HG03159 (cell line): ENCODE measurements around the gene LYG2.
"Not testable (repeated sequence)": the region's sequence is repeated elsewhere in the genome, so short reads cannot be mapped to it uniquely, and the experiment has no call there.

ENCODE experiments used
- ATAC-seq: cut with Tn5 transposase; IDR thresholded peaks from one replicate; pipeline ENCODE4 v1.9.1; 2021; ENCODE audit warnings: mild to moderate bottlenecking, moderate library complexity; ENCODE audit not compliant: unreplicated experiment

The LYG2 gene

GRCh38 chr2:99255491-99256318, at the start of gene LYG2:
TSS of gene LYG2 (minus strand) at chr2:99255666. CDS start at chr2:99254260, 1,406 bp downstream.
- ATAC-seq, result no peak

DNA sequence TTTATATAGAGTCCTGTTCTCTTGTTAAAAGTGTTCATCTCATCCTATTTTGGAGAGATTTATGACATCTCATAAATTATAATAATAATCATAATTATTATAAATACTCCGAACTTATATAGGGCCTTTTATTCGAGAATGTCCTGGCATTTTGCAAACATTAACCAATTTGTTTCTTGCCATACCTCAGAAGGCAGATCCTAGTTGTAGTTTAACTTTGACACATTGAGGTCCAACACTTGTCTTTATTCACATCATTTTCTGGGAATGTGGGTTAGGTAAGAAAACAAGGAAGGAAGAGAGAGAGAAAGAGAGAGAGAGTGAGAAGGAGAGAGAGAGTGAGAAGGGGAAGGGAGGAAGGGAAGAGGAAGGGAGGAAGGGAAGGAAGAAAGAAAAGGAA, 45.6 kb upstream of the LYG2 start, which contains the start of gene LYG1:
TSS of gene LYG1 (minus strand) at position 101 of the 400 bp plus-strand sequence. CDS start 5,527 bp downstream, outside the sequence.
- ATAC-seq, result not testable (repeated sequence)

DNA sequence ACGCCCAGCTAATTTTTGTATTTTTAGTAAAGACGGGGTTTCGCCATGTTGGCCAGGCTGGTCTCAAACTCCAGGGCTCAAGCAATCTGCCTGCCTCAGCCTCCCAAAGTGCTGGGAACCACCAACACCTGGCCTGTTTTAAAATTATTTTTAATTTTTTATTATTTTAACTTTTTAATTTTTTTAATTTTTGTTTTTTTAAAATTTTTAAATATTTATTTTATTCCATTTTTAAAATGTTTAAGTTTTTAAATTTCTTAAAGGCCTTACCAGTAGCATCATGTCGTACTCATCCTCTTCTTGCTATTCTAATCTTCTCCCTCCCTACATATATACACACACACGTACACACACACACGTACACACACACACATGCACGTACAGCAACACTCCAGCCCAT, 44.1 kb upstream of the LYG2 start:
- no peak for ATAC-seq

DNA sequence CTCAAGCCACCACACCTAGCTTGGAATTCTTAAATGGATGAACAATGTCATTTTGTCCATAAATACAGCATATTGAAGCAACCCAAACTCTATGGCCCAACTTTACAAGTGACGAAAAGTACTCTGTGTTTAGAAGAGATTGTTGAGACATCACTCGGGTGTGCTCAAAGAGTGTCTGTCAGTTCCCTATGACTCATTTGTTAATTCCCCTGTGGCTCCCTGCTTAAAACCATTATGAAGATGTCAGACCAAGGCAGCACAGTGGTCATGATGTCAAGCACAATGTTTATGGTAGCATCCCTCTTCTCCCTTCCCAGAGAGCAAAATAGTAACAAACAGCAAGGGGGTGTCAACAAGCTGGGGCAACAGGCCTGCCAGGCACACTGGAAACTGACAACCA, 42.5 kb upstream of the LYG2 start:
- no peak for ATAC-seq

GRCh38 chr2:99285526-99285925, 30.1 kb upstream of the LYG2 start:
- ATAC-seq, result no peak

DNA sequence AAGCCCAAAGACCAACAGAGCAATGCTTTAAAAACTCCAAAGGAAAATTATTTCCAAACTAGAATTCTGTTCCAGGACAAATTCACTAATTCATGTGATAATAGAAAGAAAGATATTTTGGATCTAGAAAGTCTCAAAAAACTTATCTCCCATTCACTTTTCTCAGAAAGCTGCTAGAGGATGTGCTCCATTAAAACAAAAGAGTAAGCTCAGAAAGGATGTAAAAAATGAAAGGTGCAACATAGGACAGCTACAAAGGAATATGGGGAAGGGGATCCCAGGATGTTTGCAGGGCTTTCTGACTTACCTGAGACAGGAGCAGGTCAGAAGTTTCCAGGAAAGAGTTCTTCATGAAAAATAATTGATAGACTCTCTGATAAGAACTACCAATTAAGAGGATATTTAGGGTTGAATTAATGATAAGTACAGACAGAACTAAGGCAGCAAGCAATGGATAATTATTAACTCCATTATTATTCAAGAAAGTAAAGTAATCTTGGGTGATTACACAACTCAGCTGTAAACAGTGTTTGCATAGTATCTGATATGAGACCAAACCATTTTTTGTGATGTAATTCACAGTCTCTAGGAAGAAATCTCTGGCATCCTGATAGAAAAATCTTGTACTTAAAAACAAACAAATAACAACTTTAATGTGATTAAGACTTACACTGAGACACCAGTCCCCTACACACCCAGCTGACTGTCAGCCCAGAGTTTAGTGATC, 24.7 kb upstream of the LYG2 start:
- no peak for ATAC-seq

DNA sequence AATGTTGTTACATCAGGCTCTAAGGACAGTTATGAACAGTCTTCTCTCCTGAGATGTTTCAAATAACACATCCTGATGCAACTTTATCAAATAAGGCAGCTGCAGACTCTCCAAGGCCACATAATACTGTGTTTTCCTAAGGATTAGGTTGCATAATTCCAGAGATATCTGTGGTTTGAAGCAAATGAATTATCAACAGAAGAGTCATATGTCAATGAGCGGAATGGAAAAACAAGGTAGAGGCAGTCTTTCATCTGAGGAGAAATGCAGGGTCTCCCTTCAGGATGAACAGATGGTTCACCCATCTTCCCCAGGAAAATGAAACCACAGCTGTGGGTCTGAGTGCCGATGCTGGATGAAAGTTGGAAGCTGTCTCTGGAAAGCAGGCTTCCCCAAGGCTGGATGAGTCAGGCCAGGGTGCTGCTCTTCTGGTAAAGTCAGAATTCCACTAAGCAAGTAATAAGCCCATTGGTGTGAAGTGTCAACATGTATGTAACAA, 23.4 kb upstream of the LYG2 start:
- ATAC-seq, result no peak

GRCh38 chr2:99278195-99278765, 22.8 kb upstream of the LYG2 start:
- ATAC-seq, result not testable (repeated sequence)

GRCh38 chr2:99275882-99276281, 20.4 kb upstream of the LYG2 start:
- ATAC-seq, result no peak

DNA sequence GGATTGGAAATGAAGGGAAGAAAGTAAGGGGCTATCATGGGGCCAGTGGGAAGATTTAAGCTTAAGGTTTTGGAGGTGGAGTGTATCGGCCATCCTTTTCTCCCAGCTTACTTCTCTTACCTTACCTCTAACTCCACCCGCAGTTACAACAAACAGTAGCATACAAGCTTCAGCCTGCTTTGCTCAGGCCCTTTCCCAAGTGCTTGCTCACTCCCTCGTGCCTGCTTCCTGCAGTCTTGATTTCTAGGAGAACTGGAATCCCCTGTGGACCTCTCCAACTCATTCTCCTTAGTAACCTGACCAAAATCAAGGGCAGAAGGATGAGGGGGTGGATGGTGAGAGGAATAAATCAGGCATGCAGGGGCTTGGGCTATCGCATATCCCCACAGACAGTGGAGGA, 5.8 kb upstream of the LYG2 start:
- ATAC-seq, result no peak

- ATAC-seq, result no peak
Observed at GRCh38 chr2:99260184-99260583, 4.7 kb upstream of the LYG2 start.

- ATAC-seq, result no peak
Observed at GRCh38 chr2:99259465-99259864, 4.0 kb upstream of the LYG2 start.

- no peak for ATAC-seq
Observed at GRCh38 chr2:99256677-99257076, 1.2 kb upstream of the LYG2 start.

GRCh38 chr2:99249951-99250350, 5.5 kb downstream of the LYG2 start:
- no peak for ATAC-seq

DNA sequence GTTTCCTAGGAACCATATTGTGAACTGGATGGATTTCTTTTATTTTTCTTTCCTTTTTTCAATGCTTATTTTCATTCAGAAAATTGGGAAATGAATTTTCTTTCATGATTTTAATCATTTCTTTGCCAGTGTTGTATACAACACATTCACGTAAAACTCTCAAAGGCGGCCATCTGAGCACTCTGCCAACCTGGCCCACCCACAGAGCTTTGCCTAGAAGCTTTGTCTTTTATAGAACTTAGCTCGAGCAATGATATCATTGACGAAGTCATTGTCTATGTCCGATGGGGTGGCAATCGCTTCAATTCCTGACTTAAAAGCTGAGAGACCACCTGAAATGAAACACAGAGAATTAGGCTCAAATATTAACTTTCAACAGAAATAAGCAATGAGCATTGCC, 13.3 kb downstream of the LYG2 start:
- ATAC-seq, result no peak

GRCh38 chr2:99240431-99240830, 15.0 kb downstream of the LYG2 start:
- no peak for ATAC-seq

DNA sequence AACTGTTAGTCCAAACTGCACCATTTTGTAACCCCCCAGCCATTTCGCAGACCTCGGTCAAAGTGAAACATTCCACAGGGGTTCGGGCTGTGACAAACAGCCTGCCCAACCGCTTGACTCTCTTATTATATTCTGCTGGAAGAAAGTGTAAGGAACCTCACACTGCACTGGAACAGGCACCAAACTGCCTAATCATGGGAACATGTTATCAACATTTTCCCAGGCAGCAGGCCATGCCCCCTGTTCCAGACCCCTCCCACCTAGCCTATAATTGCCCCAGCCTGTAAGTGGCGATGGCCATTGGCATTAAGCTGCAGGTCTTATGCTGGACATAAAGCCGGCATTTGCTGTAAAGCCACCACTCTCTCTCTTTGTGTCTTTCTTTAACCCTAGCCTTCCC, 16.9 kb downstream of the LYG2 start:
- no peak for ATAC-seq

DNA sequence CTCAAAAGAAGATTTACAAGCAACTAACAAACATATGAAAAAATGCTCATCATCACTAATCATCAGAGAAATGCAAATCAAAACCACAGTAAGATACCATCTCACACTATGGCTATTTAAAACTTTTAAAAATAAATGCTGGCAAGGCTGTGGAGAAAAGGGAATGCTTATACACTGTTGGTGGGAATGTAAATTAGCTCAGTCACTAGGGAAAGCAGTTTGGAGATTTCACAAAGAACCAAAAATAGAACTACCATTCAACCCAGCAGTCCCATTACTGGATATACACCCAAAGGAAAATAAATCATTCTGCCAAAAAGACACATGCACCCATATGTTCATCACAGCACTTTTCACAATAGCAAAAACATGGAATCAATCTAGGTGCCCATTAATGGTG, 22.3 kb downstream of the LYG2 start:
- ATAC-seq, result not testable (repeated sequence)

GRCh38 chr2:99217929-99218501, 37.5 kb downstream of the LYG2 start:
- ATAC-seq, result no peak

- no peak for ATAC-seq
Observed at GRCh38 chr2:99216096-99216495, 39.4 kb downstream of the LYG2 start.

DNA sequence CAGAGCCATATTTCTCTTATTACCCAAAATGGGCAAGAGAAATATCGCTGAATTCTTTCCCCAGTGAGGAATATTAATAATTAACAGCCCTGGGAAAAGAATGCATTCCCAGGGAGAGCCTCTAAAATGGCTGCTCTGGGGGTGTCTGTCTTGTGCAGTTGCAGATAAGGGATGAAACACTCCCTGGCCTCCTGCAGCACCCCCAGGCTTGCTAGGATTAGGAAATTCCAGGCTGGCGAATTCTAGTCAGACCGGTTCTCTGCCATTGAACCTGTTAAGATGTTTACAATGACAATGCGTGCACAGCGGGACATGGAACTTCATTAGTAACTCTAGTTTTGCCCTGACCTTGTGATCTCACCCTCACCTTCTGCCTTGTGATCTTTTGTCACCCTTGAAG, 50.0 kb downstream of the LYG2 start:
- no peak for ATAC-seq
